Activated T-helper 17 cell treated with anti-CD3 and anti-CD28 coated beads, Interleukin-2, amount 50 U/mL, for 72 hours (primary cell): Measurements from ENCODE around the gene SNX30. TPM values are rescaled to one million over a fixed set of nuclear protein-coding genes. Genes with fewer than 3 reads are reported as not detected.

ENCODE experiments used
- ATAC-seq: fragments of 150-1000 bp; cut with Tn5 transposase; replicated peaks from 2 replicates; pipeline ENCODE4 v1.10.0; 2021; ENCODE audit warnings: mild to moderate bottlenecking, moderate library complexity
- H3K27ac Mint-ChIP-seq: one replicate; pipeline ENCODE4 v1.8.0; 2022; ENCODE audit warnings: mixed read lengths
- H3K27me3 Mint-ChIP-seq: one replicate; pipeline ENCODE4 v1.8.0; 2022; ENCODE audit warnings: mixed read lengths
- H3K36me3 Mint-ChIP-seq: one replicate; pipeline ENCODE4 v1.8.0; 2022; ENCODE audit warnings: low read depth, mild to moderate bottlenecking, mixed read lengths
- H3K4me1 Mint-ChIP-seq: one replicate; pipeline ENCODE4 v1.8.0; 2022; ENCODE audit warnings: mixed read lengths
- H3K4me3 Mint-ChIP-seq: one replicate; pipeline ENCODE4 v1.8.0; 2022; ENCODE audit warnings: mild to moderate bottlenecking, mixed read lengths
- H3K9me3 Mint-ChIP-seq: one replicate; pipeline ENCODE4 v1.8.0; 2022; ENCODE audit warnings: mixed read lengths
- total RNA-seq, 2 donors: library from RNA; stranded (reverse); gene quantifications; one replicate each; pipeline ENCODE4 v1.2.3, GENCODE V29; 2022

The SNX30 gene
- total RNA-seq, 2 donors from 2014 or later, result 3.5 to 7.2 TPM

DNA sequence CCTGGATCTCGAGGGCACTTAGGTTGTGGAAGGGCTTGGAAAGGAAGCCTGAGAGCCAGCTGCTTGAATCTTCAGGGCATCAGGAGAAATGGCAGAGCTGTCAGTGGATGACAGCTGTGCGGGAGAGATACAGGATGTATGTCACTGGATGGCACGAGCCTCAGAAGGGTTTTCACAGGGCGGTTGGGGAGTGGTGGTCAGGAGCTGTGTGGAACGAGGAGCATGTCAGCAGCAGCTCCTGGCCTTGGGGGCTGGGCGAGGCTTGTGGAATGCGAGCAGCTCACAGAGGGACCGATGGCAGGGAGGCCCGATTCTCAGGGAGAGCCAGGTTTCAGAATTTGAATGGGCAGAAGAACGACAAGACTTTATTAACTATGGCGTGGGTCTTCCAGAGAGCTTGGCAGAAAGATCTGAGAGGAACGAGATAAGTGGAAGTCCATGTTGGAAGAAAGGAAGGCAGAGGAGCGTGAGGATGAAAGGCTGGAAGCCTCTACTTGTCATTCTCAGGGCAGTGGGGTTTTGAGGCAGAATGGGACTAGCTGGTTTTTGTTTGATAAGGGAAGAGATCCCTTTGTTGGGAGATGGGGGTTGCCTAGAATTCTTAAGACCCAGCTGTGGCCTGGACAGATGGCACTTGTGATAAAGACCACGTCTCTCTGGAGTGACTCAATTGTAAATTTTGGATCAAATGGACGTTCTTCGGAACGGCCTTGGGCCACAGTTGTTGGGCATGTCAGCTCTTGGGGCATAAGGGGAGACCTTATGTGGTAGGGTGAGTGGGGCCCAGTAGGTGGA lies 60.3 kb downstream of the SNX30 start:
- no peak for ATAC-seq
- H3K27ac Mint-ChIP-seq, result no peak overlapping the region
- no peaks in the 10 kb centered on the region for H3K27me3 Mint-ChIP-seq
- peaks cover 17% of the 10 kb centered on the region for H3K36me3 Mint-ChIP-seq
- no peaks in the 10 kb centered on the region for H3K4me1 Mint-ChIP-seq
- no peak overlapping the region for H3K4me3 Mint-ChIP-seq
- no peaks in the 10 kb centered on the region for H3K9me3 Mint-ChIP-seq

DNA sequence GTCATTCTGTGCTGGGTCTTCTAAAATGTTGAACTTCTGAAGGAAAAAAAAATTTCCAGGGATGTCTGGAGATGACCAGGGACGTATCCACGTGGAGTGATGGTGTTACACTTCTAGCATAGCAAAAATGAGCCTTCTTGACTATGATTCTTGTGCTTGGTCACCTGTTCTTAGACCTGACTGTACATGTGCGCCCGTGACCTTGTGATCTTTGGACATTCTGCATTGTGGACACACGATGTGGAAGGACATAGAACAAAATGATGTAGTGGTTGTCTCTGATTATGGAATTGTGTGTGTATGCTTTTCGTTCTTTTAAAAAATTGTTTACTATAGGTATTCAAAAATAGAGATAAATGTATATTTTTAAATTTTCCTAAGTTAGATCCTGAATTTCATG lies 61.0 kb downstream of the SNX30 start:
- ATAC-seq, result no peak

GRCh38 chr9:112815868-112816267 lies 65.3 kb downstream of the SNX30 start:
- no peaks in the 10 kb centered on the region for H3K4me1 Mint-ChIP-seq
- no peak overlapping the region for H3K4me3 Mint-ChIP-seq
- H3K36me3 Mint-ChIP-seq, result peaks cover 19% of the 10 kb centered on the region
- ATAC-seq, result no peak
- H3K27ac Mint-ChIP-seq, result no peak overlapping the region
- H3K27me3 Mint-ChIP-seq, result no peaks in the 10 kb centered on the region
- H3K9me3 Mint-ChIP-seq, result no peaks in the 10 kb centered on the region

More for the DNA sequence above, 61.0 kb downstream of the SNX30 start:
- Mint-ChIP-seq H3K9me3 (no peaks in the 10 kb centered on the region), H3K27ac (no peak overlapping the region), H3K4me3 (no peak overlapping the region), H3K36me3 (peaks cover 12% of the 10 kb centered on the region), H3K4me1 (no peaks in the 10 kb centered on the region), H3K27me3 (no peaks in the 10 kb centered on the region)

GRCh38 chr9:112817860-112818203 lies 67.3 kb downstream of the SNX30 start:
- H3K4me3 Mint-ChIP-seq, result no peak overlapping the region
- no peaks in the 10 kb centered on the region for H3K9me3 Mint-ChIP-seq
- H3K36me3 Mint-ChIP-seq, result peaks cover 19% of the 10 kb centered on the region
- no peak for ATAC-seq
- H3K27me3 Mint-ChIP-seq, result no peaks in the 10 kb centered on the region
- H3K27ac Mint-ChIP-seq, result no peak overlapping the region
- H3K4me1 Mint-ChIP-seq, result no peaks in the 10 kb centered on the region

- ATAC-seq, result peak; percentile 42
- no peaks in the 10 kb centered on the region for H3K9me3 Mint-ChIP-seq
- H3K27me3 Mint-ChIP-seq, result no peaks in the 10 kb centered on the region
- no peak overlapping the region for H3K4me3 Mint-ChIP-seq
- peaks cover 19% of the 10 kb centered on the region for H3K36me3 Mint-ChIP-seq
- H3K4me1 Mint-ChIP-seq, result no peaks in the 10 kb centered on the region
- H3K27ac Mint-ChIP-seq, result no peak overlapping the region
These were observed 69.3 kb downstream of the SNX30 start for GRCh38 chr9:112819635-112820496.

DNA sequence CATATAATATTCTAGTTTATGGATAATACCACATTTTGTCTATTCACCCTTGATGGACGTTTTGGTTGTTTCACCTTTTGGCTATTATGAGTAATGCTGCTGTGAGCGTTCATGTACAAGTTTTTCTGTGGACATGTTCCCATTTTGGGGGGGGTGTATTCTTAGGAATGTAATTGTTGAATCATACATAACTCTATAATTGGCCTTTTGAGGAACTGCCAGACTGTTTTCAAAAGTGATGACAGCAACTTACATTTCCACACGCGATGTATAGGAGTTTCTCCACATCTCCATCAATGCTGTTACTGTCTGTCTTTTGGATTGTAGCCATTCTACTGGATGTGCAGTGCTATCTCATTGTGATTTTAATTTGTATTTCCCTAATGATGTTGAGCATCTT lies 70.3 kb downstream of the SNX30 start:
- Mint-ChIP-seq H3K9me3 (no peaks in the 10 kb centered on the region), H3K27me3 (no peaks in the 10 kb centered on the region), H3K4me3 (no peak overlapping the region), H3K4me1 (no peaks in the 10 kb centered on the region), H3K27ac (no peak overlapping the region), H3K36me3 (peaks cover 19% of the 10 kb centered on the region)
- no peak for ATAC-seq

DNA sequence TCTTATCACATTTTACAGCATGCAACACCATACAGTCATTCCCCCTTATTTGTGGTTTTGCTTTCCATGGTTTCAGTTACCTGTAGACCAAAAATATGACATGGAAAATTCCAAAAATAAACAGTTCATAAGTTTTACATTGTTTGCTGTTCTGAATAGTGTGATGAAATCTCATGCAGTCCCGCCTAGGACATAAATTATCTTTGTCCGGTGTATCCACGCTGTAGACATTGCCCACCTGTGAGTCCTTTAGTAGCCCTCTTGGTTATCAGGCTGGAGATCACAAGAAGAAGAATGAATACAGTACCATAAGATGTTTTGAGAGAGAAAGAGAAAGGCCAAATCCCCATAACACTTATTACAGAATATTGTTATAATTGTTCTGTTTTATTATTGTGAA lies 72.1 kb downstream of the SNX30 start:
- ATAC-seq, result no peak
- no peak overlapping the region for H3K4me3 Mint-ChIP-seq
- H3K27ac Mint-ChIP-seq, result no peak overlapping the region
- H3K9me3 Mint-ChIP-seq, result no peaks in the 10 kb centered on the region
- no peaks in the 10 kb centered on the region for H3K4me1 Mint-ChIP-seq
- no peaks in the 10 kb centered on the region for H3K27me3 Mint-ChIP-seq
- H3K36me3 Mint-ChIP-seq, result peaks cover 18% of the 10 kb centered on the region

GRCh38 chr9:112823257-112823656 lies 72.7 kb downstream of the SNX30 start:
- Mint-ChIP-seq H3K27me3 (no peaks in the 10 kb centered on the region), H3K27ac (no peak overlapping the region), H3K36me3 (peaks cover 14% of the 10 kb centered on the region), H3K9me3 (no peaks in the 10 kb centered on the region), H3K4me1 (no peaks in the 10 kb centered on the region), H3K4me3 (no peak overlapping the region)
- no peak for ATAC-seq

- no peak for ATAC-seq
- H3K27ac Mint-ChIP-seq, result no peak overlapping the region
- no peak overlapping the region for H3K4me3 Mint-ChIP-seq
- H3K27me3 Mint-ChIP-seq, result no peaks in the 10 kb centered on the region
- no peaks in the 10 kb centered on the region for H3K4me1 Mint-ChIP-seq
- H3K9me3 Mint-ChIP-seq, result no peaks in the 10 kb centered on the region
- H3K36me3 Mint-ChIP-seq, result peaks cover 10% of the 10 kb centered on the region
These were observed 80.8 kb downstream of the SNX30 start for GRCh38 chr9:112831281-112831851.

GRCh38 chr9:112831969-112832368 lies 81.4 kb downstream of the SNX30 start:
- no peaks in the 10 kb centered on the region for H3K4me1 Mint-ChIP-seq
- no peaks in the 10 kb centered on the region for H3K27me3 Mint-ChIP-seq
- H3K4me3 Mint-ChIP-seq, result no peak overlapping the region
- H3K27ac Mint-ChIP-seq, result no peak overlapping the region
- H3K36me3 Mint-ChIP-seq, result peaks cover 10% of the 10 kb centered on the region
- no peaks in the 10 kb centered on the region for H3K9me3 Mint-ChIP-seq
- ATAC-seq, result no peak

DNA sequence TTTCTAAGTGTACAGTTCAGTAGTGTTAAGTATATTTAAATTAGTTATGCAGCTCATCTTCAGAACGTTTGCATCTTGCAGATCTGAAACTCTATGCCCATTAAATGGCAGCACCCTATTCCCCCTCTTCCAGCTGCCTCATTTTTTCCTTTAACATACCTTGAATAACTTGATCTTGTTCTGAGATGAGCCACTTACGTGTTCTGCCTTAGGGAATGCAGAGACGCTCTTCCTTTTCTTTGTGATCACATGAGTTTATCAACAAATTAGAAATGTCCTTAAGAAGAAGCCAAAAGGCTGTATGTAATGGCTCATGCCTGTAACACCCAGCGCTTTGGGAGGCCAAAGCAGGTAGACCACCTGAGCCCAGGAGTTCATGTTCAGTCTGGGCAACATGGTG lies 82.5 kb downstream of the SNX30 start:
- no peaks in the 10 kb centered on the region for H3K9me3 Mint-ChIP-seq
- H3K4me3 Mint-ChIP-seq, result no peak overlapping the region
- no peak for ATAC-seq

GRCh38 chr9:112836394-112836793 lies 85.8 kb downstream of the SNX30 start:
- no peak for ATAC-seq

More for the DNA sequence above, 82.5 kb downstream of the SNX30 start:
- Mint-ChIP-seq H3K27ac (no peak overlapping the region), H3K36me3 (peaks cover 14% of the 10 kb centered on the region), H3K4me1 (no peaks in the 10 kb centered on the region), H3K27me3 (no peaks in the 10 kb centered on the region)

DNA sequence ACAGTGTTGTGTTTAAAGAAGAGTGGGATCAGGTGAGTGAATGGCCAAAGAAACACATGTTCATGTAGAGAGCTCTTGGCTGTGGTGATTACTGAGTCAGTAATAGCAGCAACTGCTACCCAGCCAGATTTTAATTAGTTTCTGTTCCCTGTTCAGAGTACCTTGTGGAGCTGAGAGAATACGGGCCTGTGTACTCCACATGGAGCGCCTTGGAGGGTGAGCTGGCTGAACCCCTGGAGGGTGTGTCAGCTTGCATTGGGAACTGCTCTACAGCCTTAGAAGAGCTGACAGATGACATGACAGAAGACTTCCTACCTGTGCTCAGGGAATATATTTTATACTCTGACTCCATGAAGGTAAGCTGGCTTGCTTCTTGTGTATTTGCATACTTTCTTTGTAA lies 87.8 kb downstream of the SNX30 start:
- peaks cover 25% of the 10 kb centered on the region for H3K36me3 Mint-ChIP-seq
- ATAC-seq, result no peak
- H3K4me1 Mint-ChIP-seq, result no peaks in the 10 kb centered on the region
- H3K27me3 Mint-ChIP-seq, result no peaks in the 10 kb centered on the region
- no peak overlapping the region for H3K4me3 Mint-ChIP-seq
- H3K27ac Mint-ChIP-seq, result no peak overlapping the region
- no peaks in the 10 kb centered on the region for H3K9me3 Mint-ChIP-seq

More at GRCh38 chr9:112836394-112836793, 85.8 kb downstream of the SNX30 start:
- Mint-ChIP-seq H3K27ac (no peak overlapping the region), H3K4me1 (no peaks in the 10 kb centered on the region), H3K27me3 (no peaks in the 10 kb centered on the region), H3K4me3 (no peak overlapping the region), H3K36me3 (peaks cover 35% of the 10 kb centered on the region), H3K9me3 (no peaks in the 10 kb centered on the region)

DNA sequence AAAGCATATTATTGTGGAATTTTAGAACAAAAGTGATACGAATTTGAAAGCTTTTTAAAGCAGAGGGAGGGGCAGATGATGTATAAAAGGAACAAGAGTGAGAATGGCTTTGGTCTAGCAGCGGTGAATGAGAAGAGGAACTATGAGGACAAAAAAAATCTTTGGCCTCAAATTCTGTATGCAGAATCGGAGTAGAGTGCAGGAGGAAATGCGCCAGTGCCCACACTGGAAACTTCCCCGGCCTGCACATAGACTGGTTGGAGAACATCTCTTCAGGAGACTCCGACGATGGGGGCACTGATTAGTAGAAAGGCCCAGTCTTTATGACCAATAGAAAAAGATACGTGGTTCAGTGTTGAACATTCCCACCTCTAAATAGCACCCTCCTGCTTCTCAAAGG lies 88.8 kb downstream of the SNX30 start:
- H3K4me1 Mint-ChIP-seq, result peaks cover 6% of the 10 kb centered on the region
- H3K4me3 Mint-ChIP-seq, result no peak overlapping the region
- H3K9me3 Mint-ChIP-seq, result no peaks in the 10 kb centered on the region
- H3K36me3 Mint-ChIP-seq, result peaks cover 25% of the 10 kb centered on the region
- ATAC-seq, result no peak
- peak overlapping the region; percentile 23 for H3K27ac Mint-ChIP-seq
- H3K27me3 Mint-ChIP-seq, result no peaks in the 10 kb centered on the region

GRCh38 chr9:112841261-112841660 lies 90.7 kb downstream of the SNX30 start:
- no peaks in the 10 kb centered on the region for H3K27me3 Mint-ChIP-seq
- H3K9me3 Mint-ChIP-seq, result no peaks in the 10 kb centered on the region
- peak overlapping the region; percentile 37 for H3K27ac Mint-ChIP-seq
- no peak for ATAC-seq
- H3K4me1 Mint-ChIP-seq, result peaks cover 12% of the 10 kb centered on the region
- peaks cover 25% of the 10 kb centered on the region for H3K36me3 Mint-ChIP-seq
- no peak overlapping the region for H3K4me3 Mint-ChIP-seq
